SK-N-SH treated with all-trans-retinoic acid at 6 μM for 48 hours (cell line): ENCODE data around the gene OR10A5.

Experiments
- ATAC-seq: fragments of 200-7000 bp; cut with Tn5 transposase; 3 replicates; pipeline ENCODE4 v1.9.1; 2020; ENCODE audit warnings: mild to moderate bottlenecking, moderate library complexity
- ARNTL ChIP-seq: fragments of 450-650 bp; formaldehyde crosslinking; IDR thresholded peaks from 2 replicates; pipeline ENCODE4 v1.5.0; 2020; ENCODE audit warnings: low read depth, mild to moderate bottlenecking, moderate library complexity, borderline replicate concordance
- BACH2 ChIP-seq: fragments of 250-450 bp; sonication (Bioruptor Pico); IDR thresholded peaks from 2 replicates; pipeline ENCODE4 v1.9.0; 2021; ENCODE audit warnings: mild to moderate bottlenecking, borderline replicate concordance
- CSDC2 ChIP-seq: fragments of 250-450 bp; sonication (Bioruptor Pico); IDR thresholded peaks from 2 replicates; pipeline ENCODE4 v1.5.0; 2020; ENCODE audit warnings: mild to moderate bottlenecking, moderate library complexity
- GLIS3 ChIP-seq: fragments of 250-450 bp; sonication (Bioruptor Pico); IDR thresholded peaks from 2 replicates; pipeline ENCODE4 v1.5.0; 2020; ENCODE audit warnings: mild to moderate bottlenecking, moderate library complexity
- ISL1 ChIP-seq: fragments of 250-450 bp; sonication (Bioruptor Pico); IDR thresholded peaks from 2 replicates; pipeline ENCODE4 v2.1.2; 2022; ENCODE audit warnings: mild to moderate bottlenecking, moderate library complexity
- OSR1 ChIP-seq: fragments of 250-450 bp; sonication (Bioruptor Pico); IDR thresholded peaks from 2 replicates; pipeline ENCODE4 v1.8.0; 2022; ENCODE audit warnings: moderate library complexity, mild to moderate bottlenecking, inconsistent platforms
- RARB ChIP-seq: fragments of 250-450 bp; sonication (Bioruptor Pico); IDR thresholded peaks from 2 replicates; pipeline ENCODE4 v1.8.0; 2021; ENCODE audit warnings: mild to moderate bottlenecking, moderate library complexity
- SNAI2 ChIP-seq: fragments of 250-450 bp; sonication (Bioruptor Pico); IDR thresholded peaks from 2 replicates; pipeline ENCODE4 v1.5.0; 2020; ENCODE audit warnings: mild to moderate bottlenecking, moderate library complexity
- TCF4 ChIP-seq: fragments of 250-450 bp; sonication (Bioruptor Pico); IDR thresholded peaks from 2 replicates; pipeline ENCODE4 v1.8.0; 2021; ENCODE audit warnings: mild to moderate bottlenecking, moderate library complexity, borderline replicate concordance
- TOX ChIP-seq: fragments of 250-450 bp; sonication (Bioruptor Pico); IDR thresholded peaks from 2 replicates; pipeline ENCODE4 v1.8.0; 2021; ENCODE audit warnings: mild to moderate bottlenecking, moderate library complexity, borderline replicate concordance
- ZC3H10 ChIP-seq: fragments of 250-450 bp; sonication (Bioruptor Pico); IDR thresholded peaks from 2 replicates; pipeline ENCODE4 v1.5.1; 2021; ENCODE audit warnings: mild to moderate bottlenecking, moderate library complexity
- ZFP3 ChIP-seq: fragments of 250-450 bp; sonication (Bioruptor Pico); IDR thresholded peaks from 2 replicates; pipeline ENCODE4 v1.5.0; 2020; ENCODE audit warnings: mild to moderate bottlenecking, moderate library complexity
- ZFP30 ChIP-seq: fragments of 450-650 bp; formaldehyde crosslinking; IDR thresholded peaks from 2 replicates; pipeline ENCODE4 v1.5.0; 2022; ENCODE audit warnings: mild to moderate bottlenecking, moderate library complexity
- ZNF565 ChIP-seq: fragments of 450-650 bp; formaldehyde crosslinking; conservative IDR thresholded peaks from 2 replicates; pipeline ENCODE4 v1.5.0; 2020; ENCODE audit warnings: low read depth, mild to moderate bottlenecking, moderate library complexity
- ZNF70 ChIP-seq: fragments of 450-650 bp; formaldehyde crosslinking; IDR thresholded peaks from 2 replicates; pipeline ENCODE4 v1.5.0; 2020; ENCODE audit warnings: mild to moderate bottlenecking, moderate library complexity
- TF ChIP-seq, protein P1 (sequence below): fragments of 250-450 bp; sonication (Bioruptor Pico); IDR thresholded peaks from 2 replicates; pipeline ENCODE4 v1.5.1; 2020; ENCODE audit warnings: low read depth, mild to moderate bottlenecking, moderate library complexity
- TF ChIP-seq, protein P2 (sequence below): fragments of 250-450 bp; sonication (Bioruptor Pico); IDR thresholded peaks from 2 replicates; pipeline ENCODE4 v1.8.0; 2021; ENCODE audit warnings: low read depth, mild to moderate bottlenecking, moderate library complexity, borderline replicate concordance
- TF ChIP-seq, protein P3 (sequence below): fragments of 250-450 bp; sonication (Bioruptor Pico); IDR thresholded peaks from 2 replicates; pipeline ENCODE4 v1.8.0; 2020; ENCODE audit warnings: mild to moderate bottlenecking, moderate library complexity, borderline replicate concordance
- TF ChIP-seq, protein P4 (sequence below): fragments of 250-450 bp; sonication (Bioruptor Pico); IDR thresholded peaks from 2 replicates; pipeline ENCODE4 v1.5.0; 2020; ENCODE audit warnings: mild to moderate bottlenecking, moderate library complexity
- TF ChIP-seq, protein P5 (sequence below): fragments of 250-450 bp; sonication (Bioruptor Pico); IDR thresholded peaks from 2 replicates; pipeline ENCODE4 v1.5.1; 2021; ENCODE audit warnings: mild to moderate bottlenecking, moderate library complexity

Gene OR10A5

DNA sequence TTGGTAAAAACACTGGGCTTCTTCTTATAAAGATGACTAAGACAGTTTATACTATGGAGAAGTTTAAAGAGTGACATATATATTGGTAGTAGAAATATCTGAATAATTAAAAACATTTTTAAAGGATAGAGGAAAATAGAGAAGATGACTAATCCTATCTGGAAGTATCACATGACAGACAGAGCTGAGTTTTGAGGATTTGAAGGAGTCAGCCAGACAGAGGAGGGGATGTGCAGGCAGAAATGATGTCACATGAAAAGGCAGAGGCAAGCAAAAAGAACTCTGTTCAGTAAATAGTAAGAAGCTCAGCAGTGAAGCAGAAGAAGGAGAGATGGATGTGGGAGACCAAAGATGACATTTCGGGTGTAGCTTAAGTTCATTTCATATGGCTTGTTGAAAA, 19.0 kb downstream of the OR10A5 start:
- no peak for ATAC-seq
- no peak for TF ChIP-seq TOX (CRISPR knock-in tag)
- no peak for TF ChIP-seq ARNTL (CRISPR knock-in tag)
- TF ChIP-seq ZNF70 (CRISPR knock-in tag): no peak

DNA sequence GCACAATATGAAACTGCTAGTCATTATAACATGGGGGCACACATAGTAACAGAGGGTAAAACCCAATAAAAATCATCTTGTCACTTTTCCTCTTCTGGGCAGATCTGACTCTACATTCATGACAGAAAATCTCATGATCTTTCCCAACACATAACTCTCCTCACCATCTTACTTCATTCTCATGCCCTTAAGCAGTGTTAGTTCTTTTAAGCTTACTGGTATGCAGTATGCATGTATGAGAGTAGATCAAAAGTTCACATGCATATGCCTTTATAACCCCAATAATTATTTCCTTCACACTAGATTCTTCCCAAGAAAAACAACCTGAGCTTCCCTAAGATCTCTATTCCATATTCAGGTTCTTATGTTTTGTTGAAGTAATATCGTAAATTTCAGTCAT, 25.8 kb downstream of the OR10A5 start:
- no peak for ATAC-seq
- TF ChIP-seq, protein P1, sequence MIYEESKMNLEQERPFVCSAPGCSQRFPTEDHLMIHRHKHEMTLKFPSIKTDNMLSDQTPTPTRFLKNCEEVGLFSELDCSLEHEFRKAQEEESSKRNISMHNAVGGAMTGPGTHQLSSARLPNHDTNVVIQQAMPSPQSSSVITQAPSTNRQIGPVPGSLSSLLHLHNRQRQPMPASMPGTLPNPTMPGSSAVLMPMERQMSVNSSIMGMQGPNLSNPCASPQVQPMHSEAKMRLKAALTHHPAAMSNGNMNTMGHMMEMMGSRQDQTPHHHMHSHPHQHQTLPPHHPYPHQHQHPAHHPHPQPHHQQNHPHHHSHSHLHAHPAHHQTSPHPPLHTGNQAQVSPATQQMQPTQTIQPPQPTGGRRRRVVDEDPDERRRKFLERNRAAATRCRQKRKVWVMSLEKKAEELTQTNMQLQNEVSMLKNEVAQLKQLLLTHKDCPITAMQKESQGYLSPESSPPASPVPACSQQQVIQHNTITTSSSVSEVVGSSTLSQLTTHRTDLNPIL (CRISPR knock-in tag): no peak
- TF ChIP-seq BACH2 (CRISPR knock-in tag) (no peak), RARB (CRISPR knock-in tag) (no peak), TOX (CRISPR knock-in tag) (no peak), GLIS3 (CRISPR knock-in tag) (no peak), OSR1 (CRISPR knock-in tag) (no peak), ZFP30 (CRISPR knock-in tag) (no peak), ARNTL (CRISPR knock-in tag) (no peak), ZNF565 (CRISPR knock-in tag) (no peak), SNAI2 (no peak), TCF4 (CRISPR knock-in tag) (no peak), ZFP3 (no peak), ZC3H10 (CRISPR knock-in tag) (no peak)
- TF ChIP-seq, protein P2, sequence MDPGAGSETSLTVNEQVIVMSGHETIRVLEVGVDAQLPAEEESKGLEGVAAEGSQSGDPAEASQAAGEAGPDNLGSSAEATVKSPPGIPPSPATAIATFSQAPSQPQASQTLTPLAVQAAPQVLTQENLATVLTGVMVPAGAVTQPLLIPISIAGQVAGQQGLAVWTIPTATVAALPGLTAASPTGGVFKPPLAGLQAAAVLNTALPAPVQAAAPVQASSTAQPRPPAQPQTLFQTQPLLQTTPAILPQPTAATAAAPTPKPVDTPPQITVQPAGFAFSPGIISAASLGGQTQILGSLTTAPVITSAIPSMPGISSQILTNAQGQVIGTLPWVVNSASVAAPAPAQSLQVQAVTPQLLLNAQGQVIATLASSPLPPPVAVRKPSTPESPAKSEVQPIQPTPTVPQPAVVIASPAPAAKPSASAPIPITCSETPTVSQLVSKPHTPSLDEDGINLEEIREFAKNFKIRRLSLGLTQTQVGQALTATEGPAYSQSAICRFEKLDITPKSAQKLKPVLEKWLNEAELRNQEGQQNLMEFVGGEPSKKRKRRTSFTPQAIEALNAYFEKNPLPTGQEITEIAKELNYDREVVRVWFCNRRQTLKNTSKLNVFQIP (CRISPR knock-in tag): no peak
- TF ChIP-seq, protein P3, sequence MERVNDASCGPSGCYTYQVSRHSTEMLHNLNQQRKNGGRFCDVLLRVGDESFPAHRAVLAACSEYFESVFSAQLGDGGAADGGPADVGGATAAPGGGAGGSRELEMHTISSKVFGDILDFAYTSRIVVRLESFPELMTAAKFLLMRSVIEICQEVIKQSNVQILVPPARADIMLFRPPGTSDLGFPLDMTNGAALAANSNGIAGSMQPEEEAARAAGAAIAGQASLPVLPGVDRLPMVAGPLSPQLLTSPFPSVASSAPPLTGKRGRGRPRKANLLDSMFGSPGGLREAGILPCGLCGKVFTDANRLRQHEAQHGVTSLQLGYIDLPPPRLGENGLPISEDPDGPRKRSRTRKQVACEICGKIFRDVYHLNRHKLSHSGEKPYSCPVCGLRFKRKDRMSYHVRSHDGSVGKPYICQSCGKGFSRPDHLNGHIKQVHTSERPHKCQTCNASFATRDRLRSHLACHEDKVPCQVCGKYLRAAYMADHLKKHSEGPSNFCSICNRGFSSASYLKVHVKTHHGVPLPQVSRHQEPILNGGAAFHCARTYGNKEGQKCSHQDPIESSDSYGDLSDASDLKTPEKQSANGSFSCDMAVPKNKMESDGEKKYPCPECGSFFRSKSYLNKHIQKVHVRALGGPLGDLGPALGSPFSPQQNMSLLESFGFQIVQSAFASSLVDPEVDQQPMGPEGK (CRISPR knock-in tag): no peak
- TF ChIP-seq, protein P4, sequence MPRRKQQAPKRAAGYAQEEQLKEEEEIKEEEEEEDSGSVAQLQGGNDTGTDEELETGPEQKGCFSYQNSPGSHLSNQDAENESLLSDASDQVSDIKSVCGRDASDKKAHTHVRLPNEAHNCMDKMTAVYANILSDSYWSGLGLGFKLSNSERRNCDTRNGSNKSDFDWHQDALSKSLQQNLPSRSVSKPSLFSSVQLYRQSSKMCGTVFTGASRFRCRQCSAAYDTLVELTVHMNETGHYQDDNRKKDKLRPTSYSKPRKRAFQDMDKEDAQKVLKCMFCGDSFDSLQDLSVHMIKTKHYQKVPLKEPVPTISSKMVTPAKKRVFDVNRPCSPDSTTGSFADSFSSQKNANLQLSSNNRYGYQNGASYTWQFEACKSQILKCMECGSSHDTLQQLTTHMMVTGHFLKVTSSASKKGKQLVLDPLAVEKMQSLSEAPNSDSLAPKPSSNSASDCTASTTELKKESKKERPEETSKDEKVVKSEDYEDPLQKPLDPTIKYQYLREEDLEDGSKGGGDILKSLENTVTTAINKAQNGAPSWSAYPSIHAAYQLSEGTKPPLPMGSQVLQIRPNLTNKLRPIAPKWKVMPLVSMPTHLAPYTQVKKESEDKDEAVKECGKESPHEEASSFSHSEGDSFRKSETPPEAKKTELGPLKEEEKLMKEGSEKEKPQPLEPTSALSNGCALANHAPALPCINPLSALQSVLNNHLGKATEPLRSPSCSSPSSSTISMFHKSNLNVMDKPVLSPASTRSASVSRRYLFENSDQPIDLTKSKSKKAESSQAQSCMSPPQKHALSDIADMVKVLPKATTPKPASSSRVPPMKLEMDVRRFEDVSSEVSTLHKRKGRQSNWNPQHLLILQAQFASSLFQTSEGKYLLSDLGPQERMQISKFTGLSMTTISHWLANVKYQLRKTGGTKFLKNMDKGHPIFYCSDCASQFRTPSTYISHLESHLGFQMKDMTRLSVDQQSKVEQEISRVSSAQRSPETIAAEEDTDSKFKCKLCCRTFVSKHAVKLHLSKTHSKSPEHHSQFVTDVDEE (CRISPR knock-in tag): no peak

DNA sequence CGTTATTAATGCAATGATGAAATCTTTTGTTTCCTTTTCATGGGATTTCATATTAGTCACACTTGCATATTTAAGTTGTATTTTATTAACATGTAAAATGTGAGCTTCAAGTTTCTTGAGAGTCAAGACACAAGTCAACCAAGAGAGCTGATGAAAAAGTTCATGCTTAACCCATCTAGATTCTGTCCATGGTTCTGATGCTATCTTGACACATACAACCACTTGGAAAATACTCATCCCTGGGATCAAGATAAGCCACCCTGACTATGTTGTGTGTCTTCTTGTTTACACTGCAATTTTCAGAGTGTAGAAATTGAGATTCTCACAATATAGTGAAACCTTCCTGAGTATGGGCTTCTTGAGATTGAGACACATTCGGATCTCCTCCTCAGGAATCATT, 30.3 kb downstream of the OR10A5 start:
- no peak for ATAC-seq
- no peak for TF ChIP-seq CSDC2 (CRISPR knock-in tag)
- TF ChIP-seq, protein P5, sequence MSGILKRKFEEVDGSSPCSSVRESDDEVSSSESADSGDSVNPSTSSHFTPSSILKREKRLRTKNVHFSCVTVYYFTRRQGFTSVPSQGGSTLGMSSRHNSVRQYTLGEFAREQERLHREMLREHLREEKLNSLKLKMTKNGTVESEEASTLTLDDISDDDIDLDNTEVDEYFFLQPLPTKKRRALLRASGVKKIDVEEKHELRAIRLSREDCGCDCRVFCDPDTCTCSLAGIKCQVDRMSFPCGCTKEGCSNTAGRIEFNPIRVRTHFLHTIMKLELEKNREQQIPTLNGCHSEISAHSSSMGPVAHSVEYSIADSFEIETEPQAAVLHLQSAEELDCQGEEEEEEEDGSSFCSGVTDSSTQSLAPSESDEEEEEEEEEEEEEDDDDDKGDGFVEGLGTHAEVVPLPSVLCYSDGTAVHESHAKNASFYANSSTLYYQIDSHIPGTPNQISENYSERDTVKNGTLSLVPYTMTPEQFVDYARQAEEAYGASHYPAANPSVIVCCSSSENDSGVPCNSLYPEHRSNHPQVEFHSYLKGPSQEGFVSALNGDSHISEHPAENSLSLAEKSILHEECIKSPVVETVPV: no peak

DNA sequence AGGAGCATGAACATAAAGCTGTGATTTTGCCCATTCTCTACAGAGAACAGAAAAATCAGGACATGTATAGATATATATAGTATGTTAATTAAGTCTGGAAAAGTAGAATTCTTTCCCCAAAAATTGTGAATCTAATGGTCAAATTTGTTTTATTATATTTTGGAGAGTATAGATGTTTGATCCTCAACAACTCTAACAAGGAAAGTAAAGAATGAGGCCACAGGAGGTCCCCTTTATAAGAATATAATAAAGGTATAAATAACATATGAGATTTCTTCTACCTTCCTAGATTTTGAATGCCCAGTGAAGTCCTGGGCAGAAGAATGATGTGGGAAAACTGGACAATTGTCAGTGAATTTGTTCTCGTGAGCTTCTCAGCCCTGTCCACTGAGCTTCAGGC, 30.8 kb downstream of the OR10A5 start, which contains the start of gene OR10A4:
Gene OR10A4, plus strand, starts transcription at position 301 of the 400 bp plus-strand sequence. Its CDS starts 23 bp downstream, at position 324.
- no peak for ATAC-seq
- TF ChIP-seq ZNF70 (CRISPR knock-in tag) (no peak), ISL1 (CRISPR knock-in tag) (no peak), RARB (CRISPR knock-in tag) (no peak), TOX (CRISPR knock-in tag) (no peak), GLIS3 (CRISPR knock-in tag) (no peak), ZFP30 (CRISPR knock-in tag) (no peak)
- TF ChIP-seq, protein P5: no peak
- TF ChIP-seq, protein P3 (CRISPR knock-in tag): no peak
